ENCODE data around the gene MMP7. TPM values are rescaled to one million over a fixed set of nuclear protein-coding genes. Genes with fewer than 3 reads are reported as not detected.

Gene MMP7
- total RNA-seq, 1 donor from 2014 or later = not detected

DNA sequence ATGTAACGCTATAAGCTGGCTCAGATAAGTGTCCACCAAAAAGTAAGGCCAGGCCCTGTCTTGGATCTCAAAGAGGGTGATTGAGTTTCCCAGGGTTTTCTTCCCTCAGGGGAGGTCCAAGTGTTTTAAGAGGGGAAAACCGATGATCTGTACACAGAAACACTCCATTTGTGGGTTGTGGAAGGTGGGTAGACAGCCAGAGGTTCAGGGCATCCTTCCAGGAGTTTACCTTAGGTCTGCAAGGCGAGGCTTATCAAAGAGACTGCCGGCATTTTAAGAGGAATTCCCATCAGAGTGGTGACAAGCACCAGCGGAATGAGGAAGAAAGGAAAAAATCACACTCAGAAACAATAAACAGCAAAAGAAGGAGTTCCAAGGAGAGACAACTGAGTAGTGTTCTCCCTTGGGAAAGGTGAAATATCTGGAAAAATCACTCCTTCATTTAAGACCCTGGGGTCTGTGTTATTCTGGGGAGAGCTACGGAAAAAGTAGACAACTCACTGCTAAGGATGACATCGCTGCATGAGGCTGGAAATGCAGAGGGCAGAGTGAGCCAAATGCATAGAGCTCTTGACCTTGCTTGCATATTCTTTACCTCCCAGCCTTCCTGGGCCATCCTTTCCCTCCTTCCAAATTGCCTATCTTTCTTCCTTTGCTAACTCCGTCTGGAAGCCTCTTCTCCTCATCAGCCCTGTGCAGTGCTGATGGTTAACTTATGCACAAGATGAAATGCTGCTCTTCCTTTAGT is 22.1 kb upstream of the MMP7 start:
- no peaks in the 10 kb centered on the region for H3K27me3 Mint-ChIP-seq (ENCODE audit: insufficient read depth, low read depth)
- no peaks in the 10 kb centered on the region for H3K27me3 ChIP-seq
- no peak overlapping the region for H2AFZ ChIP-seq (replicated peaks)
- no peaks in the 10 kb centered on the region for H3K79me2 ChIP-seq (ENCODE audit: low read depth)
- H3K9me3 Mint-ChIP-seq = no peaks in the 10 kb centered on the region
- no peak overlapping the region for H3K4me3 ChIP-seq
- TF ChIP-seq, protein P1, sequence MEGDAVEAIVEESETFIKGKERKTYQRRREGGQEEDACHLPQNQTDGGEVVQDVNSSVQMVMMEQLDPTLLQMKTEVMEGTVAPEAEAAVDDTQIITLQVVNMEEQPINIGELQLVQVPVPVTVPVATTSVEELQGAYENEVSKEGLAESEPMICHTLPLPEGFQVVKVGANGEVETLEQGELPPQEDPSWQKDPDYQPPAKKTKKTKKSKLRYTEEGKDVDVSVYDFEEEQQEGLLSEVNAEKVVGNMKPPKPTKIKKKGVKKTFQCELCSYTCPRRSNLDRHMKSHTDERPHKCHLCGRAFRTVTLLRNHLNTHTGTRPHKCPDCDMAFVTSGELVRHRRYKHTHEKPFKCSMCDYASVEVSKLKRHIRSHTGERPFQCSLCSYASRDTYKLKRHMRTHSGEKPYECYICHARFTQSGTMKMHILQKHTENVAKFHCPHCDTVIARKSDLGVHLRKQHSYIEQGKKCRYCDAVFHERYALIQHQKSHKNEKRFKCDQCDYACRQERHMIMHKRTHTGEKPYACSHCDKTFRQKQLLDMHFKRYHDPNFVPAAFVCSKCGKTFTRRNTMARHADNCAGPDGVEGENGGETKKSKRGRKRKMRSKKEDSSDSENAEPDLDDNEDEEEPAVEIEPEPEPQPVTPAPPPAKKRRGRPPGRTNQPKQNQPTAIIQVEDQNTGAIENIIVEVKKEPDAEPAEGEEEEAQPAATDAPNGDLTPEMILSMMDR (IDR thresholded peaks at IDR 0.05) = no peak
- TF ChIP-seq EZH2 (IDR thresholded peaks at IDR 0.05) (no peak), EZH2phosphoT487 (IDR thresholded peaks at IDR 0.05) (no peak)
- no peak for DNase-seq (ENCODE audit: low spot score)
- no peaks in the 10 kb centered on the region for H4K20me1 ChIP-seq (ENCODE audit: low read depth)
- no peaks in the 10 kb centered on the region for H3K9me3 ChIP-seq (ENCODE audit: low read depth)
- H3K36me3 Mint-ChIP-seq = no peaks in the 10 kb centered on the region
- peaks cover 18% of the 10 kb centered on the region for H3K4me1 ChIP-seq
- no peak overlapping the region for H3K4me2 ChIP-seq
- peaks cover 3% of the 10 kb centered on the region for H3F3A ChIP-seq (ENCODE audit: low read depth)
- H3K36me3 ChIP-seq = no peaks in the 10 kb centered on the region
- no peaks in the 10 kb centered on the region for H3K4me1 Mint-ChIP-seq
- no peak overlapping the region for H3K4me3 Mint-ChIP-seq
- no peak overlapping the region for H3K27ac Mint-ChIP-seq
- H3K9ac ChIP-seq = no peak overlapping the region
- H3K27ac ChIP-seq = no peak overlapping the region

DNA sequence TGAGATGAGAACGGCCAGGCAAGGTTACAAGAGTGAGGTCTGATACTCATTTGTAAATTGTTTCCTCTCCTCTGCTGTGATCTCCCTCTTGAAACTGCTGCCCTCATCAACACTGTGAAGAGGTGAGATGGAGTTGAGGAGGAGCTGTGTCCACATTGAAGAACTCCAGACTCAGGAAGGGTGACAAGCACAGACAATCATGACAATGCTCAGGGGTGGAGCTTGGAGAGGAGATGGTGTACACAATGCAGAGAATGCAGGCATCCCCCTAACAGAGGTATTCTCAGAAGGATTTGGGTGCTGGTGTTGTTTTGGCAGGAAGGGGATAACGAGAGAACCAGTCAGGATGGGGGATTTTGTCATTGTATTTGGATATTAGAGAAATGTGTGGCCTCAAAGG is 21.5 kb upstream of the MMP7 start:
- Histone ChIP-seq H3K79me2 (ENCODE audit: low read depth) (no peaks in the 10 kb centered on the region), H3K9me3 (ENCODE audit: low read depth) (no peaks in the 10 kb centered on the region), H3K4me1 (peaks cover 18% of the 10 kb centered on the region), H4K20me1 (ENCODE audit: low read depth) (no peaks in the 10 kb centered on the region), H3K36me3 (no peaks in the 10 kb centered on the region), H2AFZ (replicated peaks) (no peak overlapping the region), H3K27ac (no peak overlapping the region), H3K4me2 (no peak overlapping the region), H3K9ac (no peak overlapping the region), H3K4me3 (no peak overlapping the region), H3F3A (ENCODE audit: low read depth) (peaks cover 3% of the 10 kb centered on the region), H3K27me3 (no peaks in the 10 kb centered on the region)
- no peaks in the 10 kb centered on the region for H3K4me1 Mint-ChIP-seq
- no peaks in the 10 kb centered on the region for H3K9me3 Mint-ChIP-seq
- H3K27ac Mint-ChIP-seq = no peak overlapping the region
- TF ChIP-seq EZH2phosphoT487 (IDR thresholded peaks at IDR 0.05) (no peak), EZH2 (IDR thresholded peaks at IDR 0.05) (no peak)
- TF ChIP-seq, protein P1 (IDR thresholded peaks at IDR 0.05) = no peak
- H3K36me3 Mint-ChIP-seq = no peaks in the 10 kb centered on the region
- DNase-seq (ENCODE audit: low spot score) = no peak
- no peaks in the 10 kb centered on the region for H3K27me3 Mint-ChIP-seq (ENCODE audit: insufficient read depth, low read depth)
- no peak overlapping the region for H3K4me3 Mint-ChIP-seq

DNA sequence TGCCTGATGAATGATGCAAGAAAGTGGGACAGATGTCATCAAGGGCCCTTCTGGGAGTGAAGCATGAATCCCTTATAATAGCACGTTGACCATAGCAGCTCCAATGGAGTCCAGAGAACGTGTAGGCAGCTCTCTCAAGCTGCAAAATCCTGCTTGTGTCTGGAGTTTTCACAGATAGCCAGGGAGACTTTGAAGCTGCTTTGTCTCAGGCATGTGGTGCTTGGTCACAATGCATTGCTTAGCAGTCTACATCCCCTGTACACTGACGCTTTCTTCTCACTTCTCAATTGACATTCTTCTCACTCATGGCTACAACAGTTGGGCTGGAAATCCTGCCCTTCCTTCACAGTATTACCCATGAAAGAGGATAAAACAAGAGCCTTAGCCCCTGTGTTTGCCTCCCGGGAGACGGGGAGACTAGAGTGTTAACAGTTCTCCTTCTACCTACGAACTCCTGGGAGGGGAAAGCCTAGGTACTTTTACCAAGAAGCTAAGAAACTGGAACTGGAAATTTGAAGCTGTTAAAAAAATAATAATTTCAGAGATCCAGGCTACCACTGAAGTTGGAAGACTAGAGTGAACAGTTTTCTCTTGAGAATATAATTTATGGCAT is 20.7 kb upstream of the MMP7 start:
- Mint-ChIP-seq H3K4me1 (no peaks in the 10 kb centered on the region), H3K9me3 (no peaks in the 10 kb centered on the region), H3K27me3 (ENCODE audit: insufficient read depth, low read depth) (no peaks in the 10 kb centered on the region), H3K4me3 (no peak overlapping the region), H3K36me3 (no peaks in the 10 kb centered on the region), H3K27ac (no peak overlapping the region)
- Histone ChIP-seq H3K36me3 (no peaks in the 10 kb centered on the region), H3K27ac (no peak overlapping the region), H3K9ac (no peak overlapping the region), H3F3A (ENCODE audit: low read depth) (peaks cover 3% of the 10 kb centered on the region), H3K4me1 (peaks cover 18% of the 10 kb centered on the region), H3K4me3 (no peak overlapping the region), H3K4me2 (no peak overlapping the region), H2AFZ (replicated peaks) (peak overlapping the region; percentile 64), H3K9me3 (ENCODE audit: low read depth) (no peaks in the 10 kb centered on the region), H4K20me1 (ENCODE audit: low read depth) (no peaks in the 10 kb centered on the region), H3K79me2 (ENCODE audit: low read depth) (no peaks in the 10 kb centered on the region), H3K27me3 (no peaks in the 10 kb centered on the region)
- TF ChIP-seq EZH2 (IDR thresholded peaks at IDR 0.05) = no peak
- TF ChIP-seq, protein P1 (IDR thresholded peaks at IDR 0.05) = no peak
- TF ChIP-seq EZH2phosphoT487 (IDR thresholded peaks at IDR 0.05) = no peak
- peak; percentile 12 for DNase-seq (ENCODE audit: low spot score)

Data from neural progenitor cell (in vitro differentiated cells).